ENCODE results near the gene PLCB1.

The PLCB1 gene

GRCh38 chr20:8310618-8311017 lies 178.6 kb downstream of the PLCB1 start:
- TF ChIP-seq CTCF (IDR thresholded peaks at IDR 0.05; ENCODE audit: low read length) (no peak), EZH2 (IDR thresholded peaks at IDR 0.05; ENCODE audit: borderline replicate concordance, low read length) (no peak)
- H3K9me2 ChIP-seq (ENCODE audit: low read depth, low read length) = no peaks in the 10 kb centered on the region
- H3K9ac ChIP-seq (ENCODE audit: low read length) = no peak overlapping the region
- H4K20me1 ChIP-seq (ENCODE audit: insufficient read depth, low read length) = no peaks in the 10 kb centered on the region
- no peaks in the 10 kb centered on the region for H3K36me3 ChIP-seq (ENCODE audit: insufficient read depth, low read length)
- H3F3A ChIP-seq (ENCODE audit: insufficient read depth, low read length) = no peaks in the 10 kb centered on the region
- H3K4me3 ChIP-seq (ENCODE audit: low read depth, low read length, poor library complexity, severe bottlenecking) = no peak overlapping the region
- H3K4me2 ChIP-seq (ENCODE audit: low read length) = no peak overlapping the region
- H2AFZ ChIP-seq (ENCODE audit: low read length) = no peak overlapping the region
- peaks cover 21% of the 10 kb centered on the region for H3K4me1 ChIP-seq (ENCODE audit: insufficient read depth, low read length, severe bottlenecking)
- no peaks in the 10 kb centered on the region for H3K9me3 ChIP-seq (ENCODE audit: low read length)
- H3K27ac ChIP-seq (ENCODE audit: low read depth, low read length, poor library complexity, severe bottlenecking) = no peak overlapping the region
- H3K27me3 ChIP-seq (ENCODE audit: insufficient read depth, low read length) = no peaks in the 10 kb centered on the region
- H3K79me2 ChIP-seq (ENCODE audit: insufficient read depth, low read length) = no peaks in the 10 kb centered on the region

- TF ChIP-seq CTCF (IDR thresholded peaks at IDR 0.05; ENCODE audit: low read length) (no peak), EZH2 (IDR thresholded peaks at IDR 0.05; ENCODE audit: borderline replicate concordance, low read length) (no peak)
- H3K27me3 ChIP-seq (ENCODE audit: insufficient read depth, low read length) = no peaks in the 10 kb centered on the region
- H3K4me2 ChIP-seq (ENCODE audit: low read length) = no peak overlapping the region
- no peak overlapping the region for H3K27ac ChIP-seq (ENCODE audit: low read depth, low read length, poor library complexity, severe bottlenecking)
- H3K9me3 ChIP-seq (ENCODE audit: low read length) = no peaks in the 10 kb centered on the region
- H3K9me2 ChIP-seq (ENCODE audit: low read depth, low read length) = no peaks in the 10 kb centered on the region
- no peak overlapping the region for H2AFZ ChIP-seq (ENCODE audit: low read length)
- no peak overlapping the region for H3K4me3 ChIP-seq (ENCODE audit: low read depth, low read length, poor library complexity, severe bottlenecking)
- H3K79me2 ChIP-seq (ENCODE audit: insufficient read depth, low read length) = no peaks in the 10 kb centered on the region
- no peaks in the 10 kb centered on the region for H4K20me1 ChIP-seq (ENCODE audit: insufficient read depth, low read length)
- peaks cover 8% of the 10 kb centered on the region for H3K4me1 ChIP-seq (ENCODE audit: insufficient read depth, low read length, severe bottlenecking)
- no peak overlapping the region for H3K9ac ChIP-seq (ENCODE audit: low read length)
- no peaks in the 10 kb centered on the region for H3F3A ChIP-seq (ENCODE audit: insufficient read depth, low read length)
- no peaks in the 10 kb centered on the region for H3K36me3 ChIP-seq (ENCODE audit: insufficient read depth, low read length)
Measured at GRCh38 chr20:8313073-8313472, 181.0 kb downstream of the PLCB1 start.

GRCh38 chr20:8315639-8316573 lies 183.8 kb downstream of the PLCB1 start:
- no peaks in the 10 kb centered on the region for H3K9me2 ChIP-seq (ENCODE audit: low read depth, low read length)
- H3K4me3 ChIP-seq (ENCODE audit: low read depth, low read length, poor library complexity, severe bottlenecking) = no peak overlapping the region
- no peaks in the 10 kb centered on the region for H3K4me1 ChIP-seq (ENCODE audit: insufficient read depth, low read length, severe bottlenecking)
- H3K27ac ChIP-seq (ENCODE audit: low read depth, low read length, poor library complexity, severe bottlenecking) = no peak overlapping the region
- no peak overlapping the region for H3K9ac ChIP-seq (ENCODE audit: low read length)
- no peaks in the 10 kb centered on the region for H3K27me3 ChIP-seq (ENCODE audit: insufficient read depth, low read length)
- H3K36me3 ChIP-seq (ENCODE audit: insufficient read depth, low read length) = no peaks in the 10 kb centered on the region
- no peak overlapping the region for H2AFZ ChIP-seq (ENCODE audit: low read length)
- no peak overlapping the region for H3K4me2 ChIP-seq (ENCODE audit: low read length)
- H4K20me1 ChIP-seq (ENCODE audit: insufficient read depth, low read length) = no peaks in the 10 kb centered on the region
- H3F3A ChIP-seq (ENCODE audit: insufficient read depth, low read length) = no peaks in the 10 kb centered on the region
- H3K9me3 ChIP-seq (ENCODE audit: low read length) = no peaks in the 10 kb centered on the region
- no peaks in the 10 kb centered on the region for H3K79me2 ChIP-seq (ENCODE audit: insufficient read depth, low read length)
- no peak for TF ChIP-seq EZH2 (IDR thresholded peaks at IDR 0.05; ENCODE audit: borderline replicate concordance, low read length)
- TF ChIP-seq CTCF (IDR thresholded peaks at IDR 0.05; ENCODE audit: low read length) = no peak
